T follicular helper cell (primary cell): Measurements from ENCODE around the gene IBA57.

ENCODE experiments used
- DNase-seq: peaks from one replicate; pipeline ENCODE4 v3.0.0-alpha.2; 2020; ENCODE audit warnings: low read depth

Gene IBA57

DNA sequence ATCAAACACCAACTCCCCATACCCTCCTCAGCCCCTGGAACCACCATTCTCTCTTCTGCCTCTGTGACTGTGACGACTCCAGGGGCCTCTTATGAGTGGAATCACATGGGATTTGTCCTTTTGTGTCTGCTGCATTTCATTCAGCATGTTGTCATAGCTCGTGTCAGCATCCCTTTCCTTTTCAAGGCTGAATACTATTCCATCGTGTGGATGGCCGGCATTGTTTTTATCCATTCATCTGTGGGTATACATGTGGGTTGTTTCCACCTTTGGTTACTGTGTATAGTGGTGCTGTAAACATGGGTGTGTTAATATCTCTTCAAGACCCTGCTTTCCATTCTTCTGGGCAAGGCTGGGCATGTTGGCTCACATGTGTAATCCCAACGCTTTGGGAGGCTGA lies 25.2 kb downstream of the IBA57 start:
- no peak for DNase-seq

DNA sequence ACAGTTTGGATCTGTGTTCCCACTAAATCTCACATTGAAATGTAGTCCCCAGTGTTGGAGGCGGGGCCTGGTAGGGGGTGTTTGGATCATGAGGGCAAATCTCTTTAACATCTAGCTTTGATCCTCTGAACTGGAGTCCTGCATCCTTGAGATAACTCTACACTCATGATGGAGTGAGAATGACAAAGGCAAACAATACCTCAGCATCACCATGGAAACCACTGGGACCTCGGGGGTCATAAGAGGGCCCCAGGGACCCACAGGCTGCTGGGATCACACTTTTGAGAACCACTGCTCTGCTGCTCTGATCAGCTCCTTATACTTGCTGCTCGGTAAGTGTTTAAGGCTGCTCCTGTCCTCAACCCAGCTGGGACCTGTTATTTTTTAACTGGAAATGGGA lies 28.8 kb downstream of the IBA57 start:
- no peak for DNase-seq

DNA sequence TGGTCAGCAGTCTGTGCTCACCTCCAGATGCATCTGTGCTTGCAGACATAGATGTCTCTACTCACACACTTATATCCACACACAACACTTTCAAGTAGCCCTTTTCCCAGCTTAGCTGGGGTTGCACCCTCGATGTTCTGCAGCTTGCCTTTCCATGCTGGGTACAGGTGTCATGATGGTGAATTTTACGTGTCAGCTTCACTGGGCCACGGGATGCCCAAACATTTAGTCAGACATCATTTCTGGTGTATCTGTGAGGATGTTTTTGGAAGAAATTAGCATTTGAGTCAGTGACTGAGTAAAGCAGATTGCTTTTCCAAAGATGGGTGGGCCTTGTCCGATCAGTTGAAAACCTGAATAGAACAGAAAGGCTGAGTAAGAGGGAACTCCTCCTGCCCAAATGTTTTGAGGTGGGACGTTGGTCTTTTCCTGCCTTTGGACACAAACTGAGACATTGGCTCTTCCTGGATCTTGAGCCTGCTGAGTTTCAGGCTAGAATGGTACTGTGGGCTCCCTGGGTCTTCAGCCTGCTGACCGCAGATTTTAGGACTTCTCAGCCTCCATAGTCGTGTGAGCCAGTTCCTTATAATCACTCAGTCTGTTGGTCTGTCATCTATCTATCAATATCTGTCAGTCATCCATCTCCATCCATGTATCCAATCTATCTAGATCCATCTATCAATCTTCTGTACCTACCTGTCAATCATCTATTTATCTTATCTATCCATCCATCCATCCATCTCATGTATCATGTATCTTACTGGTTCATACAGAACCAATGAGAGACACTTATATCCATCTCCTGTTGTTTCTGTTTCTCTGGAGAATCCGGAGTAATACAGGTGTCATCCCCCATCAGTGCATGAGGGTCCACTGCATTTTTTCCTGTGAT lies 29.6 kb downstream of the IBA57 start:
- DNase-seq = no peak

DNA sequence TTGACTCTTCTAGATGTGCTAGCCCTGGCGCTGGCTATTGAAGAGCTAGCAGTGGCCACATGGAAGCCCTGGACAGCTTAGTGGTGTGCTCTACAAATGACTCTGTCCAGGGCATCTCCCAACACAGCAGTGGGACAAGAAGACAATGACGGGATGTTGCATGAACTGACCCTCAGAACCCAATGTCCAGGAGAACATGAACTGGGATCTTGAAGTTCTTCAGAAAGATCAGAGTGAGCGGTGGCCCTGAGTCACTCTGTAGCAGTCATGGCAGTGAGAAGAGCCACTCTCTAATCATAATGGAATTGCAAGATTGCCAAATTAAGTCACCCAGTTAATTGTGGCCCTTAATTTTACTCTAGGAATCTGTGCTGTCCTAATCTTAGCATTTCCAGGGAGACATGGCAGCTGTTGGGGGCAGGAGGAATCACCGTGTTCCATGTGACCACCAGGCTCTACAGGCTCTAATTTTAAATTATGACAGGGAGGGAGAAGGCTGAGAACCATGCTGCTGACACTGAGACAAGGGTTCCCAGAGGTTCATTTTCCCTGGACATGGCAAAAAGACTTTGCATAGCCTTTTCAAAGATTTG lies 32.0 kb downstream of the IBA57 start:
- no peak for DNase-seq

DNA sequence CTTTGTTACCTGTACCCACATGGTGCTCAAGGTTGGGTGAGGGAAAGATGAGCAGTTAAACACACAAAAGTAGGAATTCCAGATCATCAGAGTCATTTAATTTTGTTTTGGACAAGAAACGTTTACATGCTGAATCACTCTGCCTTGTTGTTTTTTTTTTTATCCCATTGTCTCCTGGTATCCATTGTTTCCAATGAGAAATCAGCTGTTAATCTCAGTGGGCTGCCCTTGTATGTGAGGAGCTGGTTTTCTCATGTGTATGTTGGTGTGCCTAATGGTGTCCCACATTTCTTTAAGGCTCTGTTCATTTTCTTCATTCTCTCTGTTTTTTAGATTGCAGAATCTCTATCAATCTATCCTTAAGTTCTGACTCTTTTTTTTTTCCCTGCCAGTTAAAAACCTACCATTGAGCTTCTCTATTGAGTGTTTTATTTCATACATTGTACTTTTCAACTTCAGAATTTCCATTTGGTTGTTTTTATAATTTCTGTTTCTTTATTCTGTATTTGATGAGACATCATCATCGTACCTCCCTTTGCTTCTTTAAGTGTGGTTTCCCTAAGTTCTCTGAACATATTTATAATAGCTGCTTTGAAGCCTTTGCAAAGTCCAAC lies 33.5 kb downstream of the IBA57 start:
- DNase-seq = no peak

DNA sequence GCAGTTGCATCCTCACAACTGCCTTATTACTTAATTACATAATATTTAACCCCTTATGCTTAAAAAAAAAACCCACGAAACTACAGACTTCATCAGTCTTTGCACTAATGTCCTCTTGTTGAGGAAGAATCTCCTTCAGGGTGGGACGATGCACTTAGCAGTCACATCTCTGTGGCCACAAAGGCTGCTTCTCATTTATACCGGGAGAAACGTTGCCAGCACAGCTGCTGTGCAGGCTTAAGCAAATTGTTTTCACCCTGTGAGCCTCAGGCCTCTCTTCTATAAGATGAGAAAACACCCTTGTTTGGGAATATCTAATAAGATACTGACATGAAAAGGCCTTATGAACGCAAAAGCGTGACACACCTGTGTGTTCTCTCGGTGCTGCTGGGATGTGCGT lies 39.4 kb downstream of the IBA57 start:
- DNase-seq = no peak

DNA sequence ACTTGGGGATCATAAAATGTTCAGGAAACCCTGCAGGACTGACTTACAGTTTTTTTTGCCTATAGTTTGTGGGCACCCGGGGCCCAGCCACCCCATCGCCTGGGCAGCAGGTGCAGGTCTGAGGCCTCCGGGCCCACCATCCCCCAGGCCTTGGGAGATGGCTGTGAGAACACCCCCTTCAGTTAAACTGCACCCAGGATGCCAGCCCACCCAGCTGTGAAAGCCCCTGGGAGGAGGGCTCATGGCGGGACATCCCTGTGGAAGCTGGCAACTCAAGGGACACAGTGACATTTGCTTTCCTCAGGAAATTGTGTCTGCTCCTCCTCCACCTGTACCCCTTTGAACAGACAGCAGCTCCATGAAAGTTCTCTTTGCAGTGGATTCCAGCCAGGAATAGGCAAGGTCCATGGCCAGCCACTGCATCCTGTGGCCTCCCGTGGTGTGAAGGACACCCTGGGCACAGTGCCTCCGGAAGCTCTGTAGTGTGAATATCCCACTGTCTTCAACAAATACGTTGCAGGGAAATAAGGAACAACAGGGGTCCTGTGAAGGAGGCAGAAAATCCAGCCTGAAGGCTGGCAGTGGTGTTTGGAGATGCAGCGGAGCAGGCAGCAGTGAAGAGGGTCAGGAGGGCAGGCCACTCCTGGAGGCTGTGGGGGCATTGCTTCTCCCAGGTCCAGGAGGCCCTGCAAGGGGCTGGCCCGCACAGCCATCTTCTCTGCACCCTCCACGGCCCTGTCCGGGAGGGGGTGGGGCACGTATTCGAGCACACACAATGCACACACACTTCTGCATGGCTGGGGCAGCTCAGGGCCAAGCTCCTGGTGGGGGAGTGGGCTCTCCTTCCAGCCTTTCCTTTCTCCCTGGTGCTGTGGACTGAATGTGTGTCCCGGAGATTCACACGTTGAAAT lies 40.2 kb downstream of the IBA57 start:
- DNase-seq = no peak

DNA sequence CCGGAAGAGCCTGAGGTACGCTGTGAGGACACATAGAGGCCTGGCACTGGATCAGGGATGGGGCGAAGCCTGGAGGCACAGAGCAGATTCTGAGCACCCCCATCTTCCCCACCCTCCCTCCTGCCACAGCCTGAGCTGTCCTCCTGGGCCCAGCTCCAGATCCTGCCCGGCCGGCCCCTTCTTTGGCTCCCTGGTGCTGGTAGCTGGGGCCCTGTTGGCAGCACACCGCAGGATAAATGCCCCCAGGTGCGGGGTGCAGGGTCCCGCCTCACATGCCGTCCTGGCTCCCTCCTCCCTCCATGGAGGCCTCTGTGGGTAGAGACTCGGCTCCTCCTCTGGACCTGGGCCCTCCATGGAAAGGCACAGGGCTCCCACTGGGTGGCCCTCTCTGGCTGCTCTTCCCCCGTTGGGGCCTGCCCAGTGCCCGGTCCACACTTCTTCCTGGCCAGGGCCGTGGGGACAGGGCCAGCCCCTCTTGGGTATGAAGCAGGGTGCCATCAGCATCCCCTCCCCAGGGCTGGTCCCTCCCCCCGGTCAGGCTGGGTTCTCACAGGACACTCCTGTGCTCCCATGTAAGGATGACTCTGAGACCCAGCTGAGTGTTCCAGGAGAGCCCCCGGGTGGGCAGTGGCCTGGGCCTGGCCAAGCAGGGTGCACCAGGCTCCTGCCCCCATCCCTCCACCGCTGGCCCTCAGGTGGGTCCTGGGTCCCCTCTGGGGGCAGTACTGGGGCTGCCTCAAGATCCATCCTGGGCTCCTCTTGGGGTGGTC lies 41.2 kb downstream of the IBA57 start:
- no peak for DNase-seq

DNA sequence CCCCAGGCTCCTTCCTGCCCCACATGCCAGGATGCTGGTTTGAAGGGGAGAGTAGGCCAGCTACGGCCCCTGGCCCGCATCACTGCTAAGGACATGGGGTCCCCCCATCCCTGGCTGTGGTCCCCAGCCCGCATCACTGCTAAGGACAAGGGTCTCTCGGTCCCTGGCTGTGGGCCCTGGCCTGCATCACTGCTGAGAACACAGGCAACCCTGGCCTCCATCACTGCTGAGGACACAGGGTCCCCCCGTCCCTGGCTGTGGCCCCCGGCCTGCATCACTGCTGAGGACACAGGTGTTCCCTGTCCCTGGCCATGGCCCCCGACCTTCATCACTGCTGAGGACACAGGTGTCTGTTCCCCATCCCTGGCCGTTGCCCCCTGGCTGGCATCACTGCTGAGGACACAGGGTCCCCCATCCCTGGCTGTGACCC lies 41.8 kb downstream of the IBA57 start:
- DNase-seq = no peak

DNA sequence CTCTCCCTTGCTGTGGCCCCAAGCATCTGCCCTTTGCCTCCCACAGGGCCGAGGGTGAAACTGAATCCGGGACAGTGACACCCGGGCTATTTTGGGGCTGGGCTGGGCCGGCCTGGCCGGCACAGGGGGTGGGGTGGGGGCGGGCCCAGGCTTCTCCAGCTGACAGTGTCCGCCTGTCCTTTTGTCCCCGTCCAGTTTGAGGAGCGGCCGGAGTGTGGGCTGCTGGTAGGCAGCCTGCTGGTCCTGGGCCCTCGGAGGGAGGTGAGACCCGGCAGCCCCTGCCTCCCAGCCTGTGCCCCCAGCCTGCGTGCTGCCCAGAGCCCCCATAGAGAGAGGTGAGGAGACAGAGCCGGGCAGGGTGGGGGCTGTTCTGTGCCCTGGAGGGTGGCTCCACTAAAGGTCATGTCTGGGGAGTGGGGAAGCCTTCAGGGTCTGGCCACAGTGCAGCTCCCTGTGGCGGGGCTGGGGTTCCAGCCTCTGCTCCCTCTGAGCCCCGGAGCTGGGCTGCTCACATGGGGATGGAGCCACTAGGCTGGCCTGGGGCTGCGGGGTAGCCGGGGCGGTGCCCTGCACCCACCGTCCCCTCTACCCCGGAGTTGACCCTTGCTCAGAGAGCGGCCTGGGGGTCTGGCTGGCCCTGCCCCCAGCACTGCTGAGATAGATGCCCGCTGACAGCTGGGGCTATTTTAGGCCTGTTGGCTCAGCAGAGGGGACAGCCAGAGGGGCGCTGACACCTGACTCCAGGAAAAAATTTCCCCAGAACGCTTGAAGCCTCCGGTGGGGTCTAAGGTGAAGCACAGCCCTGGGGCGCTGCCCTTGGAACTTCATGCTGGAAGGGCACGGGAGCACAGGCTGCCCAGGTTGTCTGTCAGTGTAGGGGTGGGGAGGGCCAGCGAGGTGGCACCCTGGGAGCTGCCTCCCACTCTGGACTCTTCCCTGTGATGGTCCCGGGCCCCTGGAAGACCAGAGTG lies 42.5 kb downstream of the IBA57 start, which contains the start of gene OBSCN:
Gene OBSCN, plus strand, starts transcription at position 194 of the 971 bp plus-strand sequence. CDS start 3,740 bp downstream, outside the sequence.
- DNase-seq = no peak

DNA sequence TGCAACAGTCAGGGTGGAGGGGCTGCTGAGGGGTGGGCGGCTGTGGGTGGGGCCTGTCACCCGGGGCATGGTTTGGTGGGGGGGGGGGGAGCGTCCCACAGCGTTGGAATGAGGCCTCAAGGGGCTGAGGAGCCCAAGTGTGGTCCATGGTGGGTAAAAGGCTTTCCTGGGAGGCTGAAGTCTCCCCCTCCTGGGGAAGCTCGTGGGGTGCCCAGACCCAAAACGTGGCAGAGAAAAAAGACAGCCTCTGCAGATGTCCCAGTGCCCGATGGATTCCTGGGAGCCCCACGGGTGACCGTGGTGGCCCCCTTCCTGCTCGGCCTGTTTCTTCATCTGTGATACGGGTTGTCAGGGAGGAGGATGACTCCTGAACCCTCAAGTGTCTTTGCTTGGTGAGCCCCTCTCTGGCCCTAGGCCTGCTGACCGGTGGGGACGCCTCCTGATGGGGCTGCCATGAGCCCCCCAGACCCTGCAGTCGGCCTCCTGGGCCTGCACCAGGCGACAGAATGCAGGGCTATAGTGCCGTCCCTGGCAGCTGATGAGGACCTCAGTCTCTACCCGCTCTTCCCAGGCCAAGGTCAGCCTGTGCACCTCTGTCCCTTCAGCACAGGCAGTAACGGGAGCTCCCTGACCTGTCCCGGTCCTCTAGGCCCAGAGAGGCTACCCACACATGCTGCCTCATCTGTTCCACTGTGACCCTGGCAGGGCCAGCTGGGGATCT lies 43.4 kb downstream of the IBA57 start:
- no peak for DNase-seq

DNA sequence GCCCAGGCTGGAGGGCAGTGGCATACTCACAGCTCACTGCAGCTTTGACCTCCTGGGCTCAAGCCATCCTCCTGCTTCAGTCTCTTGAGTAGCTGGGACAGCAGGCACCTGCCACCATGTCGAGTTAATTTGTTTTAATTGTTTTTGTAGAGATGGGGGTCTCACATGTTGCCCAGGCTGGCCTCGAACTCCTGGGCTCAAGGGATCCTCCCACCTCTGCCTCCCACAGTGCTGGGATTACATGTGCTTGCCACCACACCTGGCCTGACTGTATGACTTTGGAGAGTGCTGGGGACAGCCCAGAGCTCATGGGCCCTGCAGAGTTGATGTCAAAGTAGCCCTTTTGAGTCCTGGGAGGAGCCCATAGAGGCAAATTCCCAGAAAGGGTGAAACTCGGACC lies 44.1 kb downstream of the IBA57 start:
- no peak for DNase-seq

DNA sequence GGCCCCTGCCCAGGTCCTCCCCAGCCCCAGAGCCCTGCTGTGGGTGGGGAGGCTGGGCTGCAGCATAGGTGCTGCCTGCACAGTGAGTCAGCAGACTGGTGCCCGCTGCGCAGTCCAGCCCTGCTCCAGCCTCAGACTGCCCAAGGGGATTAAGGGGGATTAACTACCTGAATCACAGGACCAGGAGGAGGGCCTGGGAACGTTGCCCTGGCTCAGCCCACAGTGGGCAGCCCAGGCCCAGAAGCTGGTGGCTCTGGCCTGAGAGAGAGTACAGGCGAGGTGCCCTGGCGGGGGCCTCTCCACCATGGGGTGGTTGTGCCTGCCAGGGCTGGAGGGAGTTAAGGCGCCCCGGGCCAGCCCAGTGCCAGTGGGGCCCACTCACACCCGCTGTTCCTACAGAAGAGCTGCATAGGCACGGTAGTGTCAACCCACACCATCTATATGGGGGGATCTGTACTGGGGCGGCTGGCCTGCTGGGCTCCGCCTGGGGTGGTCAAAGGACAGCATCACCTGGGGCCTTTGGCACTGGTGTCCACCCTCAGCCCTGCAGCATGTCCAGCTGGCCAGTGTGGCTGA lies 44.6 kb downstream of the IBA57 start:
- no peak for DNase-seq

DNA sequence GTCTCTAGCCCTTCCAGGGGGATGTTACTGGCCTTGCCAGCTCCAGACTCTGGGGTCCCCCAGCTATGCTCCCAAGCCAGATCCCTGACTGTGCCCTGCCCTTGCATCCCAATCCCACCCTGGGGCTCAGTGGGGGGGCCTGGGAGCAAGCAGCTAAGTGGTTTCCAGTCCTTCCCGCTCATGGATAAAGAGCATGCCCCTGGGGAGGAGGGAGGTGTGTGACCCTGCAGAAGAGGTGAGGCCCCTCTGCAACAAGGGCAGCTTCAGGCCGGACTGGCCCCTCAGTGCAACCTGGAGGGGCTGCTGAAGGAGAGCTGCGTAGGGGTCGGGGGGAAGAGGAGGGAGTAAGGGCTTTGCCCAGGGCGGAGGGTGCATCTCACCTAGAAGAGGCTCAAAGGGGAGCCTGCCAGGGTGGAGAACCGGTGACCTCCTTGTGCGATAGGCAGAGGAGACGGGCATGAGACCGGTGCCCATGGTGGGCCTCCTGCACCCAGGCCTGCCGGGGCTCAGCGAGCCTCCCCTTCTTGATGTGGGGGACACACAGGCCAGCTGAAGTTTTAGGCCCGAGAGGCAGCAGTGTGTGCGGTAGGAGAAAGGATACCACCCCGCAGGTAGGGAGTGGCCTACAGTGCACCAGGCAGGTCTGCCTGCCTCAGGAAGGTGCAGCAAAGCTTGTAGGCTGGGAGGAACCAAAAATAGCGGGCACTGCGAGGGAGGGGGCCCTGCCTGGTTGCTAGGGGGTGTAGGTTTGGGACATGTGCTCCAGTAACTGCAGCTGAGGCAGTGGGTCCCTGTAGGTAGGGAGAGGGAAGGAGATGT lies 45.3 kb downstream of the IBA57 start:
- no peak for DNase-seq

DNA sequence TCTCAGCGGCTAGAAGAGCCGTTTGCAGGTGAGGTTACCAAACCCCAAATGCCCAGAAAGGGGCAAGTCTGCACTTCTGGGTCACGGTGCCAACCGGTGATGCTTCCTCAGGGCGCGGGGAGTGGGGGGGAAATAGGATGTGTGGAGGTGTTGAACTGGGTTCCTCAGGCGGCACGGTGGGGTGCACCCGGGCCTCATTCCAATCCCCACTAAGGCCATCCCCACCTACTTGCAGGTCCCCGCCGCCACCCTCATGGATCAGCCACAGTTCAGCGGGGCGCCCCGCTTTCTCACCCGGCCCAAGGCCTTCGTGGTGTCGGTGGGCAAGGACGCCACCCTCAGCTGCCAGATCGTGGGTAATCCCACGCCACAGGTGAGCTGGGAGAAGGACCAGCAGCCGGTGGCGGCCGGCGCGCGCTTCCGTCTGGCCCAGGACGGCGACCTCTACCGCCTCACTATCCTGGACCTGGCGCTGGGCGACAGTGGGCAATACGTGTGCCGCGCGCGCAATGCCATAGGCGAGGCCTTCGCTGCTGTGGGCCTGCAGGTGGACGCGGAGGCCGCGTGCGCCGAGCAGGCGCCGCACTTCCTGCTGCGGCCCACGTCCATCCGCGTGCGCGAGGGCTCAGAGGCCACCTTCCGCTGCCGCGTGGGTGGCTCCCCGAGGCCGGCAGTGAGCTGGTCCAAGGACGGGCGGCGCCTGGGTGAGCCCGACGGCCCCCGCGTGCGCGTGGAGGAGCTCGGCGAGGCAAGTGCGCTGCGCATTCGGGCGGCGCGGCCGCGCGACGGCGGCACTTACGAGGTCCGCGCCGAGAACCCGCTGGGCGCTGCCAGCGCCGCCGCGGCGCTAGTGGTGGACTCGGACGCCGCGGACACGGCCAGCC lies 46.2 kb downstream of the IBA57 start:
- DNase-seq = no peak

DNA sequence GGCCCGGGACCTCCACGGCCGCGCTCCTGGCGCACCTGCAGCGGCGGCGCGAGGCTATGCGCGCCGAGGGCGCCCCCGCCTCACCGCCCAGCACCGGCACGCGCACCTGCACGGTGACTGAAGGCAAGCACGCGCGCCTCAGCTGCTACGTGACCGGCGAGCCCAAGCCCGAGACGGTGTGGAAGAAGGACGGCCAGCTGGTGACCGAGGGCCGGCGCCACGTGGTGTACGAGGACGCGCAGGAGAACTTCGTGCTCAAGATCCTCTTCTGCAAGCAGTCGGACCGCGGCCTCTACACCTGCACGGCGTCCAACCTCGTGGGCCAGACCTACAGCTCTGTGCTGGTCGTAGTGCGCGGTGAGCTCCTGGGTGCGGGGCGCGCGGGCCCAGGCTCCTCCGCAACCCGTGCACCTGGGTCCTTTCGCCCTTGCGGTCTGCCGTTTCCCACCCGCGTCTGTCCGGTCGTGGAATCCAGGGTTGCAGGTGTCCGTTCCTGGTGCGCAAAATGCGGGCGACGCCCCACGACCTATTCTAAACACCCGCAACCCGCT lies 46.9 kb downstream of the IBA57 start:
- DNase-seq = no peak
